Stimulated activated CD4-positive, alpha-beta T cell treated with anti-CD3 and anti-CD28 coated beads, Interleukin-12 subunit alpha, Interleukin-12 subunit beta, amount 100 ng/mL, for 24 hours (primary cell): ENCODE measurements around the gene PAPPA.

Experiments
- DNase-seq, 2 experiments: peaks; one replicate each; pipeline ENCODE4 v3.0.0-alpha.2; 2020; ENCODE audit warnings: low read depth in 2 of 2

PAPPA gene

DNA sequence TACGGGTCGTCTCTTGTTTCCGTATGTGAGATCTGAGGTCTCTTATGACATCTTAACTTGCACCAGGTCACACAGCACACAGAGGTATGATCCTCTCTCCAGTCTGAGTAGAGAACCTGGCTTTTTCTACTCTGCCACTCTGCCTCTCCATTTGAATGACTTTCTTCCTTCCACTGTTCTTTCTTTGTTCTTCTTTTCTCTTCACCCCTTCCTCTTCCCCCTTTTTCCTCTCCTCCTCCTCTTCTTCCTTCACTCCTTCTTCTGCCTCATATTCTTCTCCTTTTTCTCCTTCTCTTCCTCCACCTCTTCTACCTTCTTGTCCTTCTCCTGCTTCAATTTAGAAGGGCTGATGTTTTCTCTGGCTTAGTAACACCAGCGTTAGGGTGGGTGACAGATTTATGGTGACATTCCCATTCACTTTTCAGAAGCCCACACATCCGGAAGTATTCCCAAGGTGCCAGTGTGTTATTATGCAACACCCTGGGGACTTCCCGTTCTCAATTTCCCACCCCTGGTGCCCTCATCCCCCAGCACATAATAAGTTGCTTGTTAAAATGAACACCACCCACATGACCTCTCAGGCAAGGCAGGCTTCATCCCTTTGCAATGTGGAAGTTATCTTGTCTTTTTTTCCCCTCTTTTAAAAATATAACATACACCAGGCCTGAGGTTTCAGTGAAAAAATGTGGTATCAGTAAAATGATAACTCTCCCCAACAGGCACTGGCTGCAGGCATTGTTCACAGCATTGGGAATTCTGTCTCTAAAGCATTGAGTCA is 122.0 kb downstream of the PAPPA start:
- no peak for DNase-seq

DNA sequence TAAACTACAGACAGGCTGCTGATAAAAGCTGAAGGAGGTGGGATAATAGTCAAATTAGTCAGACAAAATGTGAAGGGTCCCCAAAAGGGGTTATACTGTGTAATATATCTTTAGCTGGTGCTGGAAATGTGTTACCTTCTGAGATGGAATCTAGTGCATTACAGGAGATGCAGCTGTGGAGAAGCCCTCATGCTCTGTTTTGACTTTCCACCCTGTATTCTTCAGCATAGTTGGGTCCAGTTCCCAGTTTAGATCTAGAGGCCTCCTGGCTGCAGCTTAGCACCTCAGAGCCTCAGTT is 122.6 kb downstream of the PAPPA start:
- no peak for DNase-seq

DNA sequence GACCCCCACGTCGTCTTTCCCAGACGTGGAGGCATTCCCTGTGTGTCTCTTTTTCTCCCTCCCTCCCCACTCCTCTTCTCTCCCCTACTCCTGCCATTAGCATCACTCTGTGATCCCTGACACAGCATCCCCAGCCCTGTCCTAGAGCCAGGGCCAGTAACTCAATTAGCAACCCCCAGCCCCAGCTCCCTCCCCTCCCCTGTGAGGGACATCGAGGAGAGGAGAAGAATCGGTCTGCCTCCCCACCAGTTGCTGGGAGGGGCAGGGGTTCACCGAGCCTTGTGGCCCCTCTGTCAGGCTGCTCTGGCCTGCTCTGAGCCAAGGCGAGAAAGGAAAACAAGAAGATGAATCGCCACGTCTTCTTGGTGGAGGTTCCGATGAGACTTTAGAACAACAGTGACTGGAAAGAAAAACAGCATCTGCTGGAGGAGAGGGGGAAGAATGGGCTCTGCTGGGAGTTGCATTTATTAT is 123.1 kb downstream of the PAPPA start:
- no peak for DNase-seq

DNA sequence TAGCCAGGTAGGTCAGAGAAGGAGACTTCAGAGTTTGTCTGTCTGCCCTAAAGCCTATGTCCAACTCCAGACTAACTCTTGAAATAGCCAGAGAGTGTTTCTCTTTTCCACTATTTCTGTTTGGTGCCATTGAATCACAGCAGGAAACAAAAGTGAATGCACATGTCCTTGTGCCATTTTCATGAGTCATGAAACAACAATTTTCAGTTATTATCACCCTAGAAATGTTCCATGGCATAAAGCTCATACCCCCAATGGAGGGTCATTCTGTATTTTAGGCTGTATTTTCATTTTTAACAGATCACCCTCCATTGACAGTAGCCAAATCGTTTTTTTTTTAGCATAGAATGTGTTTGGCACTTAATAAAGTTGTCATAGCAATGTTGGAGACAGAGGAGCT is 124.7 kb downstream of the PAPPA start:
- DNase-seq: no peak

DNA sequence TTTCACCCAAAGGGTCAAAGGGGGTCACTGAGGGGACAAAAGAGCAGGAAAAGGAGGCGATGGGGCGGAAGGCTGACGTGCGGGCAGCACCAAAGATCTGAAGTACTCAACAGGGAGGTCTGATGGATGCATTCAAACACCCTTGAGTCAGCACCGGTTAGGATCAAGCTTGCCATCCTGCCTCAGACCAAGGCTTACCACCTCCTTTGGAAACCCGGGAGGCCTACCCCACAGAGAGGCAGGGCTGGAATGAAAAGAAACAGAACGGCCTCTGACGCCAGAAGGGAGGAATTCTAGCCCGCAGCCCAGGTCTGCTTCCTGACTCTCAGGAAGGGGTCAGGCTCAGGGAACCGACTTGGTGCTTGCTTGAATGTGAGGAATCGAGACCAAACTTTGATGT is 125.6 kb downstream of the PAPPA start:
- no peak for DNase-seq

DNA sequence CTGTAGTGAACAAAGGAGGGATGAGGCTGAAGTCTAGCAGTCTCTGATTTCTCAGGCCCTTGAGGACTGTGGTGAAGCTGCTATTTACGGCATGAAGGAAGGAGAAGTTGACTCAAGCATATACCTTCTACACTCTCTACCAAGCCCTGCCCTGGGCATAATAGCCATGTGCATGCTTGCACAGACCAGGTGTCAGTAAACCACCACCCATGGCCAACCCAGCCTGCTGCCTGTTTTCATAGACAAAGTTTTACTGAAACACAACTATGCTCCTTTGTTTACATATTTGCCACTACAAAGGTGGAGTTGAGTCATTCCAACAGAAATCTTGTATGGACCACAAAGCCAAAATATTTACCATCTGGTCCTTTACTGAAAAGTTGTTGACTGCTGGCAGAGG is 126.9 kb downstream of the PAPPA start:
- DNase-seq: no peak

DNA sequence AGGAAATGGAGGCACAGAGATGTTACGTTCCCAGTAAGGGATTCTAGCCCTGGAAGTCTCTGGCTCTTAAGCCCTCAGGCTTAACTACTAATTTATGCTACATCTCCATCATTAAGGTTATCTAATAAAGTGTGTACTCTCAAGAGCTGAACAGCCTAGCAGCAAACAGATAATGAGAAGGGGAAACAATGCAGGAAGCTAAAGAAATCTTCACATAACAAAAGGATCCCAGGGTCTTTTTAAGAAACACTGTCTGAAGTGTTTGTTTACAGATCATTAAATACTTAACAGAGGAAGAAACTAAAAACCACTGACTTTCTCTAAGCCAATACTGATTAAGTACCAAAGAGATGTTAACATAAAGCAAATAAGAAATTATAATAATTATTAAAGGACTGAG is 129.0 kb downstream of the PAPPA start:
- no peak for DNase-seq

DNA sequence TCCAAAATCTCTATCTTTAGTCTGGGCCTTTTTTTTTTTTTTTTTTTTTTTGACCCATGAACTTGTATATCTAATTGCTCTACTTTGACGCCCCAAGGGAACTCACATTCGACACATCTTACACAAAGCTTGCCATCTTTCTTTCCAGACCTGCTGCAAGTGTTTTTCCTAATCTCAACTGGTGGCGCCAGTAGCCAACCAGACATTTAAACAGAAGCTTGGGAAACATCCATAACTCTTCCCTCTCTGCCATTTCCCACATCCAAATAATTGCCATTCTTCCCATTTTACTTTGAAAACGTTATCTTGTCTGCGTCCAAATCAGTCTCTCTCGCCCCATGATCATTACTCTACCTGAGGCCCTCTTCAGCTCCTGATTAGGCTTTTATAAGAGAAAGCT is 130.9 kb downstream of the PAPPA start:
- DNase-seq: no peak

DNA sequence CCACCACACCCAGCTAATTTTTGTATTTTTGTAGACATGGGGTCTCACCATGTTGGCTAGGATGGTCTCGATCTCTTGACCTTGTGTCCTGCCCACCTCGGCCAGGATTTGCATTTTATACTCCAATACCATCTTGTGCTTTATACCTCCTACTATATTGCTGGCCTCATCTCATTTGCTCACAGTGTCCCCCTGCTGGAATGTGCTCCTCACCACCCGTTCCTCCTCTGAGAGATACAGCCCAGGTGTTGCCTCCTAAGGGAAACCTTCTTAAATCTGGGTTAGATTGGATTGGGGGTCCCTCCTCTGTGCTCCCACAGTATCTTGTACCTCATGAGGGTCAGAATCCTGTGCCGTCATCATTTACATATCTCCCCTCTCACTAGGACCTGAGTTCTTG is 131.7 kb downstream of the PAPPA start:
- no peak for DNase-seq

DNA sequence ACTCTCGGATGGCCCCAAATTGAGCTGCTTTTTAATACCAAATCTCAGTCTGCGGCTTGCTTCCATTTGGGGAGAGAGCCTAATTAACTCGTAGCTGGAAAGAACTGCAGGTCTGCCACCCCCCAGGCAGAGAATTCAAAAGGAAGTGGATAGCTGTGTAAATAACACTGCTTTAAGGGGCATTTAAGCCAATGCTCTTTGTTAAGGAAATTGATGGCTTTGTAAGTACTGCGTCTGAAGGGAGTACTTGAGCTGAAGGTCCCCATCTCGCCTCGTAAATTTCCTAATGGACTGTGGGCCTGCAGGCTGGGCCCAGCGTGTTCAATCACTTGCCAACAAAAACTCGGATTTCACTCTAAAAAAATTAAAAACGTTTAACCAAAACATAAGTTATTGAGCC is 132.7 kb downstream of the PAPPA start:
- no peak for DNase-seq

DNA sequence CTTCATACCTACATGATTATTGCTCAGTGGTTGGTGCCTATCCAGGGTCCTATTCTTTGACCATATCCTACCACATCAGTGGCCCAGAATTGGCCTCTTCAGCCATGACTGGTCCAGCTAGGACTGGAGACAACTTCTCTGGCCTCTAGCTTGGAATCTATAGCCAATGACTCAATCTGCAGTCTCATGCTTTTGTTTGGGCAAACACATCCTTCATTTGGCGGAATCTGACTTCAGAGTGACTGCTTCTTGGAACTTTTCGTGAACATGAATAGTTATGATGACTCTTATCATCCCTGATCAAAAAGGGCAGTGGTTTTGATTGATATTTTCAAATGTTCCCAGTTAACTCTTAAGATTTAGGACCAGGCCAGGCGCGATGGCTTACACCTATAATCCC is 134.1 kb downstream of the PAPPA start:
- no peak for DNase-seq

DNA sequence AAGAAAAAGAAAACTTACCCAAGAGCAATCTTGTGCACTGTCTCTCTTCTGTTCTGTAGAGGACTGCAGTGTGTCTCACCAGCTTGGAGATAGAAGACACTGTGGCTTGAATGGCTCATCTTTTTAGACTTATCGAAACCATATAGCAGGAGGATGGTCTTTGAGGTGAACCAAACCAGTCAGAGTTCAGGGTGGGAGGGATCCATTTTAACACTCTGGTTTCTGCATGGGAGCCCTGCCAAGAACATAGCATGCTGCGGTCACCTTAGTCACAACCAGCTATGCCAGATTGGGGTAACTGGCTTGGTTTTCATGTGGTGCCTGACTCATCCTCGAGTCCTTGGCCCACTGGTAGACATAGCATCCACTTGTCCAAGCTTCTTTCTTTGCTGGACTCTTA is 135.1 kb downstream of the PAPPA start:
- no peak for DNase-seq

DNA sequence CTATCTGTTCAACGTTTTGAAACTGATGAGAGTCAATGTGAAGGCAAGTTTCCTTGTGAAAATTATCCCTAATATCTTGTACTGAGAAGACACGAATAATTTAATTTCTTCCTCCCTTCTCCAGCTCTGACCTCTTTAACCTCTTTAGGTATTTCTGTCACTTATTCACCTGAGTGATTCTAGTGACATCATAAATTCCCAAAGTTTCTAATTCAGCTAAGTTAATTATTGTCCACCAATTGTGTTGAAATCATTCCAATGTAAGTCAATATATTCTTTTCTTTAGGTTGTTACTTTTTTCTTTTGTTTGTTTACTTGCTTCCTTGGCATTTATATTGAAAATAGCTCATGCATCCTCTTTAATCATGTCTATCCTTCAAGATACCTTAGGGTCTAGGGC is 143.8 kb downstream of the PAPPA start:
- DNase-seq: no peak

DNA sequence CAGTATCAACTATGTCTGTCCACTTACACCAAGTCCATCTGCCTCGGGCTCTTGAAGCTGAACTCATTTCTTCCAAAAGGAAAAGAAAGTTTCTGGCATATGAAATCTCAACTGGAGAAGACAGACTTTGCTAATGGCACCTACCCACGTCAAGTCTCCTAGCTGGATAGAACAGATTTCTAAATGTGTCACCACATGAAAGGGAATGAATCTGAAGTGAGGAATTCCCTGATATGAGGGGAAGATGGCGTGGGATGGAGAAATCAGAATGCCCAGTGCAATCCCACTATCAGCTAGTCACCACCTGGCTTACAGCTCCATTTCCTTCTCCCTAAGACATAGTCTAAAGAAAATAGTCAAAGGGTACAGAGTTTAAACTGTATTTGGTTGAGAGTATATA is 144.7 kb downstream of the PAPPA start:
- DNase-seq: no peak

DNA sequence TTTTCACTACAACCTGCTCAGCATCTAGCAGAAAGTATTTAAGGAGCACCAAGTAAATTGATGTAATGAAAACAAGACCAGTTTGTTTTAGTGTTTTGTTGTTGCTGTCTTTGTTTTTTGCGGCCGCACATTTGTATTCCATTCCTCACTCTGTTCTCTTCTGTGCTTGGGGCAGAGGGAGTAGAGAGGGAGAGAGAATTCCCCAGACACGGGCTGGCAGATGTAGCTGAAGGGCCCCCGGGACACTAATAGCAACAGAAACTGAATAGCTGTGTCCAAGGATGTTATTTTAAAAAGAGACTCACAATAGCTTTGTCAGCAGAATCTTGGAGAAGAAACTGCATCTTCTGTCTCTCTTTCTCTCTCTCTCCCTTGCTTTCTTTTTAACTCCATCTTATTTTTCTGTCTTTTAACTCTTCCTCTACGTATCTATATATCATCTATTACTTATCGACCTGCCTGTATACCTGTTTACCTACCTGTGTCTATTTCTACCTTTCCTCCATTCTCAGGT is 145.3 kb downstream of the PAPPA start:
- no peak for DNase-seq

DNA sequence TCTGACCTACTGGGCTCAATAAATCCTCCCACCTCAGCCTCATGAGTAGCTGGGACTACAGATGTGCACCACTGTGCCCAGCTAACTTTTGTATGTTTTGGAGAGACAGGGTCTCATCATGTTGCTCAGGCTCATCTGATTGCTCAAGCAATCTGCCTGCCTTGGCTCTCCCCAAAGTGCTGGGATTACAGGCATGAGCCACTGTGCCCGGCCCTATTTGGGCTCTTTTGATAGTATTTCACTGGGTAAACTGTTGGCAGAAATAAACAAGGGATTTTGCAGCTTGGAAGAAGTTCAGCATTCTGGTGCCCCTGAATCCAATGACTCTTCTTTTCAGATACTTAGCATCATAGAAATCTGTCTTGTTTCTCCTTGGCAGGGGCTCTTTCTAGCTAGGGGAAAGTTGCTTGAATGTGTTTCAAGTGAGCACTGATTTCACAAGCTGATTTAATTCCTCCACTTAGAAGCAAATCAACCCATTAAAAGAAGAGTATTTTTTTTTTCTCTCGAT is 146.8 kb downstream of the PAPPA start:
- DNase-seq: no peak

DNA sequence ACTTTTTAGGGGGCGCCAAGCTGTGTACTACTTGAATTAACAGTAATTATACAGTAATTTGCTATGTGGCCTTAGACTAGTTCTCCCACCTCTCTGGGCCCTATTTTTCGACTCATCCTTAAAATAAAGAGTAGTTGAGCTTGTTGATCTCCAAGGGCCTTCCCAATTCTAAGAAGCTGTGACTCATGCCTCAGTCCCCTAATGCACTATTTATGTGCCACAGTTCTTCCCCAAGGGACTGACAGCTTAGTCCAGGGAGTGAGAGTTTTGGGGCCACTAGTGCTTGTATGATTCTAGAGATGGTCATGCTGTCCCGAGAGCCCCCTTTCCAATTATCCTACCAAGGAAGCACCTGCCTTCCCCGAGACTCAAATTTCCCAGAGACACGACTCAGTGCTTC is 149.7 kb downstream of the PAPPA start:
- no peak for DNase-seq

DNA sequence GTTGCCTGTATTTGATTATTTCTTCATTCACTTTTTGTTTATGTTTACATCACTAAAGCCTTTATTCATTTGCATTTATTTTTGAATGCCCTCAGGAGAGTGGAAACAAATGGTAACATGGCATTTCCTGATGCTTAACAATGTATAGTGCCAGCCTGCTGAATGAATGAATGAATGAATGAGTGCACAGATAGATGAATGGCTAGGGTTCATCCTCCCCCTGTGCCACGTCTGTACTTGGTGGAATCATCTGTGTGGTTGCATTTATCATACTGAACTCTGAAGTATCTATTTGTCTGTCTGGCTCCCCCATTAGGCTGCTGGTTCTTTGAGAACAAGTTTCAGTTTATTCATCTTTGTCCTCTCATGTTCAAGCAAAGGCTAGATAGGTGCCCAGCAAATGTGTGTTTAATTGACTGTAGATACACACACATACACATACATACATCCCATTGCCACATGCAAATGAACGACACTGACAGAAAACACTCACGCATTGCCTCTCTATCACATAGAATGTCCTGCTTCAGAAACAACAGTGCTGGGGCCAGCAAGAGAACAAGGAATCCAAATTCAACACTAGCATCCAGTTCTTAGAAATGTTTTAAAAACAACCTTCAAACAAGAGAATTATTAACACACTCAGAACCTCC is 150.4 kb downstream of the PAPPA start:
- DNase-seq: no peak

DNA sequence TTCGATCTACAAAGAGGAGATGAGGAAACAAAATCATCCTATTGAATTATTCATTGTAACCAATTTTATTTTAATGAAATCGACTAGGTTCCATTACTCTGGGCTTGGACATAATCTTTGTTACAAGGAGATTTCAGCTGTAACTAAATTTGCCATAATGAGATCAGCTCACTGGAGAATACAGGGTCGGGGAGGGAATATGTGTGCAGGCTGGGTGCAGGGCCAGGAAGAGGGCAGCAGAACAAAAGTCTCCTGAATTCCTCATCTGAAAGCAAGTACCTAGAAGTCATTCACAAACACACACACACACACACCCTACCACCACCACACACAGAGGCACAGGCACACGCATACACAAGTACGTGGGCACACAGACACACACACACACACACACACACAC is 151.2 kb downstream of the PAPPA start:
- no peak for DNase-seq

DNA sequence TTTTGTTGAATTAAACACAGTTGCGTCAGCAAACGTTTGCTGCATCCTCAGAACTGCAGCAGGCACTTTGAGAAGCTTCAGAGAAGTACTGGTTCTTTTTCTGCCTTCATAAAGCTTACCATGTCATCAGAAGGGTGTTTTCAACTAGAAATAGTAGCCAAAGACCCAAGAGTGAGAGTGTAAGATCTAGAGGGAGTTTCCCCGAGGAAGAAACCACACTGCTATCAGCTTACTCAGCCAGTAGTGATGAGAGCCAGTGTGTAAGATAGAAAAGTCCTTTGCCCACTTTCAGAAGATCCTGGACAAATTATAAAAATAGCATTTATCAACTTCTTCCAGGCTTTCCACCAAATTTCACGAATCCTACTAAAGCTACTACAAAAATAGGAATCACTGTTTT is 154.5 kb downstream of the PAPPA start:
- no peak for DNase-seq

DNA sequence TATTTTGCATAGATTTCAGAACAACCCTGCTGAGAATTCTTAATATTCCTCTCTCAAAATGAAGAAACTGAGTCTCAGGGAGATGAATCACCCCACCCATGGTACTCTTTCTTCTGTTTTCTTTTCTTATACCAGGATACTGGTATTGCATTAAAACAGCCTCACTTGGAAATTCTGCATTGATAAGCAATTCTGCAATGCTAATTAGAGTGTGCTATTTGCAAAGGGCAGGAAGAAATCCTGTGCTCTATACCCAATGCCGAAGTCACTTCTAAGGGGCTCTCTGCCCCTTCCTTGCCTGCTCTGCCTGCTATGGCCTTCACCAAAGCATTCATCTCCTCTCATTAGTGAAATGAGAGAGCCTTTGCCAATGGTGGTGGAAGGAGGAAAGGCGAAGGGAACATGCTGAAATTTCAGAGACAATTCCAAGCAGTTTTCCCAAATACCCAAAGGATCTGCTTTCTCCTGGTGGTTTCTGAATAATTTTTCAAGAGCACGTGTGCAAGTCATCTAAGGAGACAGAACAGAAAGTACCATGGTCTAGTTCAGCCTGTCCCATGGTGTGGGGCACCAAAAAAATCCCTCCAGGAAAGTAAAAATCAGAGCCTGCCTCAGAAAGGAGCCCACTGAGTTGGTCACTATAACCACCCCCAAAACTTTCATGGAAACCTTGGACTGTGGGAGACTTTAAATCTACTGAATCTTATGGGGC is 156.5 kb downstream of the PAPPA start:
- no peak for DNase-seq

DNA sequence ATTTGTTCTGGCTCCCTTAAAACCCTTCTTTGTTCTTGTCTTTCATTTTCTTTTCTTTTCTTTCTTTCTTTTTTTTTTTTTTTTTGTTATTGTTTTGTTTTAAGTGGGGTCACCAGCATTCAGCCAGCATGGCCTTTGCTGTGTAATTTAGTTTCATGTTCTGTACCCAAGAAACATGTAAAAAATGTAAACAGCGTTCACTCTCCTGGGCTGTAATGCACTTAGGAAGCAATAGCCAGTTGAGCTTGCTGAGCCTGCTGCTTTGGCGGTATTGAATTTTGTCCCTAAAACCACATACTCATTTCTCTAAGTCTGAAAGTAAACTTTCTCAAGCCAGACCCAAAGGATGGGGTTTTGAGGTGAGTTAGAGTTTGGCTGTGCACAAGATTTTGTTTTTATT is 158.6 kb downstream of the PAPPA start:
- no peak for DNase-seq

DNA sequence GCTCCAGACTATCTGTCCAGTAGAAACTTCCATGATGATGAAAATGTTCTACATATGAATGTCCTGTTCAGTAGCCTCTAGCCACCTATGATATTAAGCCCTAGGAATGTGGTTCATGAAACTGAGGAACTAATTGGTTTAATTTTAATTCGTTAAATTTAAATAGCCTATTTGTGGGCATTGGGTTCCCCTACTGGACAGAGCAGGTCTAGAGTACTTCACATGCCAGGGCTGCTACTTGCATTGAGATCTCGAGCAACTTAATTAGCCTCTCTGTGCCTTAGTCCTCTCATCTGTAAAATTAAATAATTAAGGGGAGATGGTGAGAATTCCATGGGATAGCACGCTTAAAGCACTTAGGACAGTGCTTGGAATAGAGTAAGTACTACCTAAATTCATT is 160.0 kb downstream of the PAPPA start:
- no peak for DNase-seq
